ENCODE results near the gene KDELR1. TPM values are rescaled to one million over a fixed set of nuclear protein-coding genes. Genes with fewer than 3 reads are reported as not detected.
"Not testable (repeated sequence)": the region's sequence is repeated elsewhere in the genome, so short reads cannot be mapped to it uniquely, and the experiment has no call there.

KDELR1 gene
- total RNA-seq, 1 donor from 2014 or later = 35.6 TPM

DNA sequence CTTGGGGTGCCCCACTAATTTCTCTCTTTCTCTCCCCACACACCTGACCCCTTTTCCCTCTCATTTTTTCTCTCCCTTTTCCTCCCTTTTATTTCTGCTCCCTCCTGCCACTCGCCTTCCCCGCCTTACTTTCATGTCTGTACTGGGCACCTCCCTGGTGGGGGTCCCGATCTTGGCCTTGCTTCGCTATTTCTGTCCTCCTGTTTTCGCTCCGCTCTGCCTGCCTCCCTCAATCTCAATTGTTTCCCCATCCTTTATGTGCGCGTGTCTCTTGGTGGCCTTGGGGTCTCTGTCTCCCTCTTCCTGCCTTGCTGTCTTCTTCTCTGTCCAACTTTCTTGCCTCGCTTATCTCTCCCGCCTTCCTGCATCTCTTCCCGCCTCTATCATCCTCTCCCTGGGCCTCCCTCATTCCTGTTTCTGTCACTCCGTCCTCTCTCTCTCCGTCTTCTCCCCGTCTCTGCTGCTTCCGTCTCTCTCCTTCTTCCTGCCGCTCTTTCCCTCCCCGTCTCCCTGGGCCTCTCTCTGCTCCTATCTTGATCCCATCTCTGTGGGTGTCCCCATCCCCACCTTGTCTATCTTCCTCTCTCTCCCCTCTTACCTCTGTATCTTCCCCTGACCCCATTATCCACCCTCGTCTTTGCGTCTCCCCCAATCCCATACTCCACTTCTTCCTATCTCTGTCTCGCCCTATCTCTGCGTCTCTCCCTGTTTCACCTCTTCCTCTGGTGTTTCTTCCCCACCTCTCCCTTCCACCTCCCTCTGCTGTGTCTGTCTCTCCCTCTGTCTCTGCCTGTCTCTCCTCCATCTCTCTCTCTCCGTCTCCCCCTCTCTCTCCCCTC is 6.1 kb upstream of the KDELR1 start:
- DNase-seq (ENCODE audit: low read depth in 2 of 2) = no peak

GRCh38 chr19:48396824-48397176 is 5.4 kb upstream of the KDELR1 start:
- no peak for DNase-seq (ENCODE audit: low read depth in 2 of 2)

DNA sequence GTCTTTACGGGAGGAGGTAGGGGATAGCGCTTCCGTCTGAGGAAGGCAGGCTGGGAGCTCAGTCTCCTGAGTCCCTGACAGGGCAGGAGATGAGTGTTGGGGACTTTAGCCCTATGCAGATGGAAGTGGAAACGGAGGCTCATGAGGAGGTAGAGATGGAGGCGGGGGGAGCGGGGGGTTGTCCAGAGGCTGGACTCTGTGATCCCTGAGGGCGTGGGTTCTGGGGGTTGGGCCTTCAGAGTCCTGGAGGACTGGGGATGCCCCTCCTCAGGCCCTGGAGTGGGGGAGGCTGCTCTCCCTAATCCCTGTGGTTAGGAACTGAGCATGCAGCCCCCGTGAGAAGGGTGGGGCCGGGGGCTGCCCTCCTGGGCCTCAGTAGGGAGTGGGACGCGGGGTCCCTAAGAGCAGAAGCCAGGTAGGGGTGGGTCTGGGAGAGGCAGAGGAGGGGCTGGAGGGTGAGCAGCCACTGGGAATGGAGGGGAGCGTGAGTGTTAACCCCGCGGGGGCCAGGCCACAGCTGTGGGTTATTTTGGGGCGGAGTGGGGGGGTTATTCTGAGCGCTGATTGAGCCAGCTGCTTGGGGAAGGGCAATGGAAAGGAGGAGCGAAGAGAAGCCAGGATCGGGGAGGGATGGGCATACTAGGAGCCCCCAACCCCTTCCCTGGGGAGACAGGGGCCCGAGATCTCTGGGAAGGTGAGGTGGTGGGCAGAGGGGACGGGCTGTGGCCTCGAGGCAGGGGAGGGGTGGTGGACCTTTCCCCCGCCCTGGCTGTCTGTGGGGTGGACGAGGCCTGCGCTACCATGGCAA is 4.9 kb upstream of the KDELR1 start:
- DNase-seq (ENCODE audit: low read depth in 2 of 2) = no peak

GRCh38 chr19:48395499-48395898 is 4.1 kb upstream of the KDELR1 start:
- DNase-seq (ENCODE audit: low read depth in 2 of 2) = no peak

DNA sequence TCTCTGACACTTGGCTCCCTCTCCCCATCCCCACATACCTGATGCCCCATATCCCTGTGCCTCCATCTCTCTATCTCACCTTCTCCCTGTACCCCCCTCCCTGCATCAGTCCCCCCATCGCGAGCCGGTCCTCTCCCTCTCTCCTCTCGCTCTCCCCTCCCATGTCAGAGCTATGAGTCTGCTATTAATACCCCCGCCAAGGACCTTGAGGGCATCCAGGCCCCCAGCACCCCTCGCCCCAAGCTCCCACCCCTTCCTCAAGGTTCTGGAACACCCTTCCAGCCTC is 3.8 kb upstream of the KDELR1 start:
- no peak for DNase-seq (ENCODE audit: low read depth in 2 of 2)

- no peak for DNase-seq (ENCODE audit: low read depth in 2 of 2)
These were observed 3.2 kb upstream of the KDELR1 start for GRCh38 chr19:48394331-48395169.

DNA sequence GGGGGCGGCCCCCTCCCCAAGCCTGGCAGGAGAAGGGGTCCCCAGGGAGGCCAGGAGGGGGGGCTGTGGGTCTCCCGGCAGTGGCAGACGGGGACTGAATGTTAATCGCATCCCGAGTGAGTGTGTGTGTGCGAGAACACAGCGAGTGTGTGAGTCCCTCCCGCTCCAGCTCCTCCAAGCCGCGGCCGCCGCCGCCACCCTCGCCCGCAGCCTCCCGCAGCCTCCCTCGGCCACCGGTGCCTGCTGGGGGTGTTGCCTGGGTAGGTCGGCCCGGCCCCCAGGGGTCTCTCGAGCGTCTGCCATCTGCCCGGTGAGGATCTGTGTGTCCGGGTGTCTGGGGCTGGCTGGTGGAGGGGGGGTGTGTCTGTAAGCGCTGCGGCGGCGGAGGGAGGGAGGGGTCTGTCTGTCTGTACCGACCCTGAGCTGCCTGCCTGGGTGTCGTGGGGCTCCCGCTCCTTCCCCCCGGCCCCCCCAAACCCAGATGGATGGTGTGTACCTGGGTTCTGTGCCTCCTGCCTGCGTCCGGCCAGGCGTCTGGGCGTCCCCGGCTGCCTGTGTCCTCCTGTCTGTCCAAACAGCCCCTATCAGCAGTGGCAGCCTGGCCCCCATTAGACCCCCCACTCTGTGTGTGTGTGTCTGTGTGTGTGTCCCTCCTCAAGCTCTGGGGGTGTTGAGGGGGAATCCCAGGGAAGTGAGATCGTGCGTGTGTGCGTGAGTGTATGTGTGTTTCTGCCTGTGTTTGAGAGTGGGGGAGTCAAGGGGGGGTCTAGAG is 2.4 kb upstream of the KDELR1 start, which contains the start of gene GRIN2D:
TSS of gene GRIN2D (plus strand) at position 110 of the 772 bp plus-strand sequence. CDS start 4,725 bp downstream, outside the sequence.
- peak in 1 of 2 donors; percentile 30 for DNase-seq (ENCODE audit: low read depth in 2 of 2)

DNA sequence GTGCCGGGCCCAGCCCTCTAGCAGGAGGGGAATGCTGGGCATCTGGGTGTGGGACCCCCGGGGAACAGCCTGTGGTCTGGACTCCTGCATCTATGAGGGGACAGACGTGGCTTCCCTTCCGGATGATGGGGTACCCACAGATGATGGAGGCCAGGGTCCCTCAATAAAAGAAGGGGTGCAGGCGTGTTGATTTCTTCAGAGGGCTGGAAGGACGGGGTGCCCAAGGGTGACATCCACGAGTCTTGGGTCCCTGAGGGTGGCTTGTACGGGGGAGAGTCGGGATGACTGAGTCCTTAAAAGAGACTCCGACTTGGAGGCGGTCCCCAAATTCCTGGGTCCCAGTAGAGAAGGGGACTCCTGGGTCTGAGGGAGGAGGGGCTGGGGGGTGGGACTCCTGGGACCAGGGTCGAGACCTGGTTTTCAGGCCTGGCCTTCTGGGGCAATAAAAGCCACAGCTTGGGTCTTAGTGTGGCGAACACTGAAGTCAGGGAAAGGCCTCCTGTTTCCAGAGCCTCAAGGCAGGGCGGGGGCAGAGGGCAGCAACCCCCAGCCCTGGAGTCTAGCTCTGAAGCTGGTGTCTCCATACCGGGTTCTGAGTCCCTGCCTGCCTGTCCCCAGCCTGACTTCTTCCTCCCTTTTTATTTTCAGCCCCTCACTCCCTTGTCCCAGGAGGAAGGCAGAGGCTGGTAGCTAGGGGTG is 1.7 kb upstream of the KDELR1 start:
- DNase-seq (ENCODE audit: low read depth in 2 of 2) = no peak

DNA sequence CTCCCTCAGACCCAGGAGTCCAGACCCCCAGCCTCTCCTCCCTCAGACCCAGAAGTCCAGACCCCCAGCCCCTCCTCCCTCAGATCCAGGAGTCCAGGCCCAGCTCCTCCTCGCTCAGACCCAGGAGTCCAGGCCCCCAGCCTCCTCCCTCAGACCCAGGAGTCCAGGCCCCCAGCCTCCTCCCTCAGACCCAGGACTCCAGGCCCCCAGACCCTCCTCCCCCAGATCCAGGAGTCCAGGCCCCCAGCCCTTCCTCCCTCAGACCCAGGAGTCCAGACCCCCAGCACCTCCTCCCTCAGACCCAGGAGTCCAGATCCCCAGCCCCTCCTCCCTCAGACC is 624 bp upstream of the KDELR1 start:
- DNase-seq (ENCODE audit: low read depth in 2 of 2) = not testable (repeated sequence)

DNA sequence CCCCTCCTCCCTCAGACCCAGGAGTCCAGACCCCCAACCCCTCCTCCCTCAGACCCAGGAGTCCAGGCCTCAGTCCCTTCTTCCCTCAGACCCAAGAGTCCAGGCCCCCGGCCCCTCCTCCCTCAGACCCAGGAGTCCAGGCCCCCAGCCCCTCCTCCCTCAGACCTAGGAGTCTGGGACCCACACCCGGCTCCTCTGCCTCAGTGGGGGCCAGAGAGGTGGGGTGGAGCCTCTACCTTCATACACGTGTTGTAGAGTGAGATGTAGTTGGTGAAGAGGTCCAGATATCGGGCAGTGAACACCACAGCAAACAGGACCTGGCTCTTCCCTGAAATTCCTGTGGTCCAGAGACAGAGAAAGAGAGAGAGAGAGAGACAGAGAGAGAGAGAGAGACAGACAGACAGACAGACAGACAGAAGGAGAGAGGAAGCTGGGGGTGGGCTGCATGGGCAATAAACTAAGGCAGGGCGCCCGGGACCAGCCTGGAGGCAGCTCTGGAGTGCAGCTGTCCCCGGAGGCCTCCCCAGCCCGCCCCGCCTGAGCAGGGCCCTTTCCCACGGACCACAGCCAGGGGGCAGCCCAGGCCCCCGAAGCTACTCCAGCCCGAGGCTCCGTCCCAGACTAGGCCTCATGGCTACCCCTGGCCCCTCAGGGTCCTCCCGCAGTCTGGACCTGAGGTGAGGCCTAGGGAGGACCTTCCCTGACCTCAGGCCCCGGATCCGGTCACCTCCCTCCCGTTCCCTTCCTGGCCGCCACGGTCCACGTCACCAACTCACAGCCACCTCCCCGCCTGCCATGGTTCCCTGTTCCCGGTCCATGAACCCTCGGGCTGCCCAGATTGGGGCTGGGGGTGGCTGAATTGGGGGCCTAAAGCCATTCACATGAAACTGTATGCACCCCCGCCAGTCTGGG is 907 bp downstream of the KDELR1 start:
- DNase-seq (ENCODE audit: low read depth in 2 of 2) = peak in 1 of 2 donors; percentile 74

DNA sequence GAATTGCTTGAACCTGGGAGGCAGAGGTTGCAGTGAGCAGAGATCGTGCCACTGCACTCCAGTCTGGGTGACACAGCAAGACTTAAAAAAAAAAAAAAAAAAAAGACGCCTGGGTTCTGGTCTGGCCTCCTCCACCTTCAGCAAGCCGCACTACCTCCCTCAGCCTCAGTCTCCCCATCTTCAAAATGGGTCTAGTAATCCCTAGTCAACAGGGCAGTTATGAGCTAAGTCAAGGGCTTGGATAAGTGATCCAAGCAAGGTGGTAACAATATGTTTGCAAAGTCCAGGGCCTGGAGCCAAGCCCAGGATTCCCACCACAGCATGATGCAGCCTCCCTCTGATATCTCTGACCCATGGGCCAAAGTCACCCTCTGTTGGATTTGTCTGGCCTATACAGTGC is 4.4 kb downstream of the KDELR1 start:
- no peak for DNase-seq (ENCODE audit: low read depth in 2 of 2)

- no peak for DNase-seq (ENCODE audit: low read depth in 2 of 2)
These were observed 5.8 kb downstream of the KDELR1 start for GRCh38 chr19:48385461-48386087.

- no peak for DNase-seq (ENCODE audit: low read depth in 2 of 2)
These were observed 9.1 kb downstream of the KDELR1 start for GRCh38 chr19:48382286-48382685.

DNA sequence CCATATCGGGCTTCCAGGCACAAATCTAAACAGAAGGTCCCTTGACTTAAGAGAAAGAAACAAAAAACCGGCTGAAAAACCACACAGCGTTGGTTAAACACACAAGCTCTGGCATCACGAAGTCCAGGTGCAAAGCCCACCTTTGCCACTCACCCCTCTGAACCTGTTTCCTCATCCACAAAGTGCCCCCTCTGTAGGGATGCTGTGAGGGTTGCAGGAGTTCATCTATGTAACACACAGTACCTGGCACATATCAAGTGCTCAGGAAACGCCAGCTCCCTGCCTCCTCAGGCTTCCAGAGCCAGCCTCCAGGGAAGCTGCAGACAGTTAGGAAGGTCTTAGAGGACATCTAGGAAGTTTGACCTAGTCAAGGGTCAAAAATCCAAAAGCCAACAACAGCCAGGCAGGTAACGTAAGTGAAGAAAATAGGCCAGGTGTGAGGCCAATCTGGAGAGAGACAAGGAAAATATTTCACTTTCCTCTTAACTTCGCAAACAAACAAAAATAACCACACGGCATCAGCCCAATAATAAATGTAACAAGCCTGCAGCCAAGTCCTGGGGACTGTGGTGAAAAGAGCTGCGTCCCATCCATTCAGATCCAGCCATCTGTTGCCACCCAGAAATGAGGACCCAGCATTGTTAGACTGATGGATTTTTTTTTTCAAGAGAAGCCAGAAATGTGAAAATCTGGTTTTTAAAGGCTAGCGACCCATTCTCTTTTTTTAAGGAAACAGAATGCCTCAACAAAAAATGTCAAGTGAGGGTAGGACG is 10.0 kb downstream of the KDELR1 start:
- DNase-seq (ENCODE audit: low read depth in 2 of 2) = no peak

DNA sequence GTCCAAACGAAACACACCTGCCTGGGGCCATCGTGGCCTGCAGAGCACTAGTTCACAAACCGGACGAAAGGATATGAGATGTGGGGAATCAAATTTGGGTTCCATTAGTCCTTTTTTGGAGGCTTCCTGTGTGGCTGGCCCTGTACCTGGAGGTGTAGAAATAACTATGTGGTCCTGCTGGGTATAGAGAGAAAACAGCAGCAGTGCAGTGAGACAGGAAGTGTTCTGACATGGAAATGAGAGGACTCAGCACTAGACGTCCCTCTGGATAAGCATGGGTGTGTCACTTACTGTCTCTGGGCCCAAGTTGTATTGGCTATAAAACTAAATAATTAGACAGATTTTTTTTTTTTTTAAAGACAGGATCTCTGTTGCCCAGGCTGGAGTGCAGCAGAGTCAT is 12.3 kb downstream of the KDELR1 start:
- DNase-seq (ENCODE audit: low read depth in 2 of 2) = no peak

- DNase-seq (ENCODE audit: low read depth in 2 of 2) = no peak
These were observed 13.2 kb downstream of the KDELR1 start for GRCh38 chr19:48378194-48378570.

DNA sequence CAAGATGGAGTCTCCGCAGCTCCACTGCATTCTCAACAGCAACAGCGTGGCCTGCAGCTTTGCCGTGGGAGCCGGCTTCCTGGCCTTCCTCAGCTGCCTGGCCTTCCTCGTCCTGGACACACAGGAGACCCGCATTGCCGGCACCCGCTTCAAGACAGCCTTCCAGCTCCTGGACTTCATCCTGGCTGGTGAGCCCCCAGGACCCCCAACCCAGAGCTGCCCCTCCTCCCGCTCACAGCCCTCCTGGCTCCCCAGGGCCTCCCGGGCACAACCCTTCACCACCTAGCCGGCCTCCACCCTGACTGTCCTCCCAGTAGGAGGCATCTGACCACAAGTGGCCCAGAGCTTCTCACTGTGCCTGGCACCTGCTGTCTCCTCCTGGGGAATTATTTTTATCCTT is 17.8 kb downstream of the KDELR1 start:
- DNase-seq (ENCODE audit: low read depth in 2 of 2) = no peak

- DNase-seq (ENCODE audit: low read depth in 2 of 2) = no peak
These were observed 18.4 kb downstream of the KDELR1 start for GRCh38 chr19:48372904-48373303.

Data from dermis microvascular lymphatic vessel endothelial cell (primary cell).